ENCODE data around the gene FOXP1.

FOXP1 gene

GRCh38 chr3:71031181-71031580 is 552.3 kb downstream of the FOXP1 start:
- no peak overlapping the region for H3K4me3 ChIP-seq (replicated peaks; ENCODE audit: low read depth, low read length)
- no peak for TF ChIP-seq CTCF (IDR thresholded peaks at IDR 0.05; ENCODE audit: insufficient read depth, low read length, poor library complexity, severe bottlenecking)

GRCh38 chr3:71030748-71031147 is 552.8 kb downstream of the FOXP1 start:
- no peak overlapping the region for H3K4me3 ChIP-seq (replicated peaks; ENCODE audit: low read depth, low read length)
- DNase-seq (ENCODE audit: extremely low read depth, insufficient read length), result no peak
- H3K36me3 ChIP-seq (ENCODE audit: control insufficient read depth, insufficient read depth, low read length), result no peaks in the 10 kb centered on the region
- TF ChIP-seq CTCF (IDR thresholded peaks at IDR 0.05; ENCODE audit: insufficient read depth, low read length, poor library complexity, severe bottlenecking), result no peak
- H3K27me3 ChIP-seq (replicated peaks; ENCODE audit: control insufficient read depth, insufficient read depth, low read length), result no peaks in the 10 kb centered on the region; the same call in 1 of the 2 replicates

More at GRCh38 chr3:71031181-71031580, 552.3 kb downstream of the FOXP1 start:
- Histone ChIP-seq H3K36me3 (ENCODE audit: control insufficient read depth, insufficient read depth, low read length) (no peaks in the 10 kb centered on the region), H3K27me3 (replicated peaks; ENCODE audit: control insufficient read depth, insufficient read depth, low read length) (no peaks in the 10 kb centered on the region; the same call in 1 of the 2 replicates)
- no peak for DNase-seq (ENCODE audit: extremely low read depth, insufficient read length)

GRCh38 chr3:71029770-71030169 is 553.8 kb downstream of the FOXP1 start:
- no peak overlapping the region for H3K4me3 ChIP-seq (replicated peaks; ENCODE audit: low read depth, low read length)
- TF ChIP-seq CTCF (IDR thresholded peaks at IDR 0.05; ENCODE audit: insufficient read depth, low read length, poor library complexity, severe bottlenecking), result no peak
- no peak for DNase-seq (ENCODE audit: extremely low read depth, insufficient read length)
- no peaks in the 10 kb centered on the region; the same call in 1 of the 2 replicates for H3K27me3 ChIP-seq (replicated peaks; ENCODE audit: control insufficient read depth, insufficient read depth, low read length)
- no peaks in the 10 kb centered on the region for H3K36me3 ChIP-seq (ENCODE audit: control insufficient read depth, insufficient read depth, low read length)

DNA sequence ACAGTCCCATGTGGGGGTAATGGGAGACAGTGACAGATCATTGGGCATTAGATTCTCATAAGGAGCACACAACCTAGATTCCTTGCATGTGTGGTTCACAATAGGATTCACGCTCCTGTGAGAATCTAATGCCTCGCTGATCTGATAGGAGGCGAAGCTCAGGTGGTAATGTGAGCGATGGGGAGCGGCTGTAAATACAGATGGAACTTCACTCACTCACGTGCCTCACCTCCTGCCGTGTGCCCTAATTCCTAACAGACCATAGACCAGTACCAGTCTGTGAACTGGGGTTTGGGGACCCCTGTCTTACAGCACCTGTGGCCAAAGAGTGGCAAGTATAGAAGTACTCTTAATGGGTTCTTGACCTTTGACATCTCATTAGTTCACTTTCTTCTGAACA is 554.7 kb downstream of the FOXP1 start:
- DNase-seq (ENCODE audit: extremely low read depth, insufficient read length), result no peak
- H3K4me3 ChIP-seq (replicated peaks; ENCODE audit: low read depth, low read length), result no peak overlapping the region
- H3K27me3 ChIP-seq (replicated peaks; ENCODE audit: control insufficient read depth, insufficient read depth, low read length), result no peaks in the 10 kb centered on the region; the same call in 1 of the 2 replicates
- no peak for TF ChIP-seq CTCF (IDR thresholded peaks at IDR 0.05; ENCODE audit: insufficient read depth, low read length, poor library complexity, severe bottlenecking)
- H3K36me3 ChIP-seq (ENCODE audit: control insufficient read depth, insufficient read depth, low read length), result no peaks in the 10 kb centered on the region

GRCh38 chr3:71028184-71028583 is 555.3 kb downstream of the FOXP1 start:
- no peak overlapping the region for H3K4me3 ChIP-seq (replicated peaks; ENCODE audit: low read depth, low read length)
- no peak for TF ChIP-seq CTCF (IDR thresholded peaks at IDR 0.05; ENCODE audit: insufficient read depth, low read length, poor library complexity, severe bottlenecking)
- no peaks in the 10 kb centered on the region for H3K36me3 ChIP-seq (ENCODE audit: control insufficient read depth, insufficient read depth, low read length)
- no peaks in the 10 kb centered on the region; the same call in 1 of the 2 replicates for H3K27me3 ChIP-seq (replicated peaks; ENCODE audit: control insufficient read depth, insufficient read depth, low read length)
- no peak for DNase-seq (ENCODE audit: extremely low read depth, insufficient read length)
